GM23338 (cell line): ENCODE measurements around the gene SUMO4. TPM values are rescaled to one million over a fixed set of nuclear protein-coding genes. Genes with fewer than 3 reads are reported as not detected.

Experiments
- ATAC-seq: fragments of 200-7000 bp; cut with Tn5 transposase; 3 replicates; pipeline ENCODE4 v1.9.1; 2020
- DNase-seq: peaks from one replicate; pipeline ENCODE4 v3.0.0-alpha.2; 2015; ENCODE audit warnings: low spot score
- H2AFZ ChIP-seq: fragments of 200-600 bp; sonication (generic); 2 replicates; pipeline ENCODE4 v1.8.0; 2016; ENCODE audit warnings: antibody characterized with exemption, mild to moderate bottlenecking, moderate library complexity
- H3F3A ChIP-seq: fragments of 200-600 bp; sonication (generic); replicated peaks from 2 replicates; pipeline ENCODE4 v1.8.0; 2017; ENCODE audit warnings: antibody characterized with exemption, mixed run types, low read depth
- H3K27ac ChIP-seq: fragments of 200-600 bp; sonication (generic); 2 replicates; pipeline ENCODE4 v1.6.1; 2016; ENCODE audit warnings: low read depth
- H3K27me3 ChIP-seq: fragments of 200-600 bp; sonication (generic); 2 replicates; pipeline ENCODE4 v1.8.0; 2016; ENCODE audit warnings: mild to moderate bottlenecking, mixed run types, moderate library complexity; ENCODE audit not compliant: insufficient read depth
- H3K36me3 ChIP-seq: fragments of 200-600 bp; sonication (generic); 2 replicates; pipeline ENCODE4 v1.8.0; 2016; ENCODE audit warnings: mild to moderate bottlenecking; ENCODE audit not compliant: insufficient read depth
- H3K4me1 ChIP-seq: fragments of 200-600 bp; sonication (generic); 2 replicates; pipeline ENCODE4 v1.8.0; 2016; ENCODE audit warnings: mild to moderate bottlenecking, moderate library complexity; ENCODE audit not compliant: insufficient read depth
- H3K4me2 ChIP-seq: fragments of 200-600 bp; sonication (generic); 2 replicates; pipeline ENCODE4 v1.7.1; 2017; ENCODE audit warnings: mixed run types
- H3K4me3 ChIP-seq: fragments of 200-600 bp; sonication (generic); 2 replicates; pipeline ENCODE4 v1.6.1; 2016; ENCODE audit warnings: mixed run types
- H3K79me2 ChIP-seq: fragments of 200-600 bp; sonication (generic); replicated peaks from 2 replicates; pipeline ENCODE4 v1.8.0; 2017; ENCODE audit warnings: mild to moderate bottlenecking; ENCODE audit not compliant: insufficient read depth
- H3K9me2 ChIP-seq: fragments of 200-600 bp; sonication (generic); 2 replicates; pipeline ENCODE4 v1.8.0; 2017; ENCODE audit not compliant: insufficient read depth
- H4K20me1 ChIP-seq: fragments of 200-600 bp; sonication (generic); replicated peaks from 2 replicates; pipeline ENCODE4 v1.8.0; 2017; ENCODE audit warnings: mild to moderate bottlenecking; ENCODE audit not compliant: insufficient read depth
- H3K27ac Mint-ChIP-seq: 2 replicates; pipeline ENCODE4 v1.8.0; 2020; ENCODE audit warnings: inconsistent platforms, mild to moderate bottlenecking, moderate library complexity, mixed read lengths
- H3K27me3 Mint-ChIP-seq: 3 replicates; pipeline ENCODE4 v1.8.0; 2022; ENCODE audit warnings: low read depth, mild to moderate bottlenecking, moderate library complexity, mixed read lengths, inconsistent platforms; ENCODE audit not compliant: insufficient read depth, poor library complexity
- H3K36me3 Mint-ChIP-seq: 3 replicates; pipeline ENCODE4 v1.8.0; 2021; ENCODE audit warnings: low read depth, mild to moderate bottlenecking, inconsistent platforms, moderate library complexity, mixed read lengths
- H3K4me1 Mint-ChIP-seq: 3 replicates; pipeline ENCODE4 v1.8.0; 2020; ENCODE audit warnings: mild to moderate bottlenecking, inconsistent platforms, mixed read lengths
- H3K4me3 Mint-ChIP-seq: 3 replicates; pipeline ENCODE4 v1.8.0; 2021; ENCODE audit warnings: moderate library complexity, mild to moderate bottlenecking, inconsistent platforms, mixed read lengths
- H3K9me3 Mint-ChIP-seq: 3 replicates; pipeline ENCODE4 v1.8.0; 2020; ENCODE audit warnings: moderate library complexity, mild to moderate bottlenecking, inconsistent platforms, mixed read lengths
- EZH2 ChIP-seq: fragments of 200-600 bp; sonication (generic); IDR thresholded peaks from one replicate; pipeline ENCODE4 v1.8.0; 2017; ENCODE audit warnings: antibody characterized with exemption, mild to moderate bottlenecking, low read depth; ENCODE audit not compliant: unreplicated experiment
- EZH2phosphoT487 ChIP-seq: fragments of 200-600 bp; sonication (generic); IDR thresholded peaks from one replicate; pipeline ENCODE4 v1.8.1; 2018; ENCODE audit warnings: antibody characterized with exemption; ENCODE audit not compliant: unreplicated experiment
- JUNB ChIP-seq: IDR thresholded peaks from one replicate; pipeline ENCODE4 v1.6.1; 2016; ENCODE audit warnings: antibody characterized with exemption; ENCODE audit not compliant: unreplicated experiment
- NANOG ChIP-seq: IDR thresholded peaks from 2 replicates; pipeline ENCODE4 v1.6.1; 2016; ENCODE audit warnings: antibody characterized with exemption, borderline replicate concordance
- POLR2AphosphoS5 ChIP-seq: IDR thresholded peaks from 2 replicates; pipeline ENCODE4 v1.6.1; 2016; ENCODE audit warnings: antibody characterized with exemption, low read depth
- STAT1 ChIP-seq: IDR thresholded peaks from one replicate; pipeline ENCODE4 v1.6.1; 2016; ENCODE audit warnings: antibody characterized with exemption; ENCODE audit not compliant: unreplicated experiment
- ZNF114 ChIP-seq: fragments of 250-450 bp; sonication (Bioruptor Pico); IDR thresholded peaks from 2 replicates; pipeline ENCODE4 v1.5.0; 2020; ENCODE audit warnings: mild to moderate bottlenecking, moderate library complexity
- polyA plus RNA-seq: library from polyadenylated mRNA; unstranded; fragments of >200 nt; fragmentation: Nextera tagmentation; extraction: Ambion mirVana; gene quantifications from 2 replicates; pipeline ENCODE4 v1.2.1, GENCODE V29; 2016
- total RNA-seq: library from RNA; depleted of rRNA; stranded (reverse); fragments of >200 nt; shearing (Covaris generic); gene quantifications from 2 replicates; pipeline ENCODE4 v1.2.3, GENCODE V29; 2014
- TF ChIP-seq, protein P1 (sequence below), 2 experiments: fragments of 200-600 bp in 1 of 2; sonication (generic) in 1 of 2; conservative IDR thresholded peaks; 2 replicates each; pipeline versions ENCODE4 v1.5.1 to v1.6.1; 2016 to 2017; ENCODE audit warnings: antibody characterized with exemption in 2 of 2, low read depth in 2 of 2, mild to moderate bottlenecking in 2 of 2, moderate library complexity in 1 of 2
- TF ChIP-seq, protein P2 (sequence below): fragments of 250-450 bp; sonication (Bioruptor Pico); IDR thresholded peaks from 2 replicates; pipeline ENCODE4 v1.5.0; 2020; ENCODE audit warnings: mild to moderate bottlenecking, moderate library complexity

Gene SUMO4
- total and polyA plus RNA-seq, 2 experiments from 2014 or later: 1.9 to 2.1 TPM

DNA sequence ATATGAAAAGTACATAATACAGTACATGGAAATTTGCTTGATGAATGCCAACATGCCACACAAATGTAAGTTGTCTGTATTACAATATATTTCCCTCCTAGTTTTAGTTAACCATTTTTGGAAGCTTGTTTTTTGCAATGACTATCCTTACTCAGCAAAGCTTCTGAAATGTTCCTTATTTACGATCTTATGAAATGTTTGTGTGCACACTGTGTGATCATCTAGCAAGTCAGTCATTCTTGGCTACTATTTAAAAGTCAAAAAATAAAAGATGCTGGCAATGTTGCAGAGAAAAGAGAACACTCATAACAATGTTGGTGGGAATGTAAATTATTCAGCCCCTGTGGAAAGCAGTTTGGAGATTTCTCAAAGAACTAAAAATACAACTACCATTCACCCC is 33.8 kb downstream of the SUMO4 start:
- TF ChIP-seq, protein P1, sequence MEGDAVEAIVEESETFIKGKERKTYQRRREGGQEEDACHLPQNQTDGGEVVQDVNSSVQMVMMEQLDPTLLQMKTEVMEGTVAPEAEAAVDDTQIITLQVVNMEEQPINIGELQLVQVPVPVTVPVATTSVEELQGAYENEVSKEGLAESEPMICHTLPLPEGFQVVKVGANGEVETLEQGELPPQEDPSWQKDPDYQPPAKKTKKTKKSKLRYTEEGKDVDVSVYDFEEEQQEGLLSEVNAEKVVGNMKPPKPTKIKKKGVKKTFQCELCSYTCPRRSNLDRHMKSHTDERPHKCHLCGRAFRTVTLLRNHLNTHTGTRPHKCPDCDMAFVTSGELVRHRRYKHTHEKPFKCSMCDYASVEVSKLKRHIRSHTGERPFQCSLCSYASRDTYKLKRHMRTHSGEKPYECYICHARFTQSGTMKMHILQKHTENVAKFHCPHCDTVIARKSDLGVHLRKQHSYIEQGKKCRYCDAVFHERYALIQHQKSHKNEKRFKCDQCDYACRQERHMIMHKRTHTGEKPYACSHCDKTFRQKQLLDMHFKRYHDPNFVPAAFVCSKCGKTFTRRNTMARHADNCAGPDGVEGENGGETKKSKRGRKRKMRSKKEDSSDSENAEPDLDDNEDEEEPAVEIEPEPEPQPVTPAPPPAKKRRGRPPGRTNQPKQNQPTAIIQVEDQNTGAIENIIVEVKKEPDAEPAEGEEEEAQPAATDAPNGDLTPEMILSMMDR (conservative IDR thresholded peaks at IDR 0.05; ENCODE audit: low read depth in 2 of 2): no peak
- TF ChIP-seq POLR2AphosphoS5: no peak
- no peak for TF ChIP-seq ZNF114 (CRISPR knock-in tag)
- no peak for TF ChIP-seq NANOG
- TF ChIP-seq, protein P2, sequence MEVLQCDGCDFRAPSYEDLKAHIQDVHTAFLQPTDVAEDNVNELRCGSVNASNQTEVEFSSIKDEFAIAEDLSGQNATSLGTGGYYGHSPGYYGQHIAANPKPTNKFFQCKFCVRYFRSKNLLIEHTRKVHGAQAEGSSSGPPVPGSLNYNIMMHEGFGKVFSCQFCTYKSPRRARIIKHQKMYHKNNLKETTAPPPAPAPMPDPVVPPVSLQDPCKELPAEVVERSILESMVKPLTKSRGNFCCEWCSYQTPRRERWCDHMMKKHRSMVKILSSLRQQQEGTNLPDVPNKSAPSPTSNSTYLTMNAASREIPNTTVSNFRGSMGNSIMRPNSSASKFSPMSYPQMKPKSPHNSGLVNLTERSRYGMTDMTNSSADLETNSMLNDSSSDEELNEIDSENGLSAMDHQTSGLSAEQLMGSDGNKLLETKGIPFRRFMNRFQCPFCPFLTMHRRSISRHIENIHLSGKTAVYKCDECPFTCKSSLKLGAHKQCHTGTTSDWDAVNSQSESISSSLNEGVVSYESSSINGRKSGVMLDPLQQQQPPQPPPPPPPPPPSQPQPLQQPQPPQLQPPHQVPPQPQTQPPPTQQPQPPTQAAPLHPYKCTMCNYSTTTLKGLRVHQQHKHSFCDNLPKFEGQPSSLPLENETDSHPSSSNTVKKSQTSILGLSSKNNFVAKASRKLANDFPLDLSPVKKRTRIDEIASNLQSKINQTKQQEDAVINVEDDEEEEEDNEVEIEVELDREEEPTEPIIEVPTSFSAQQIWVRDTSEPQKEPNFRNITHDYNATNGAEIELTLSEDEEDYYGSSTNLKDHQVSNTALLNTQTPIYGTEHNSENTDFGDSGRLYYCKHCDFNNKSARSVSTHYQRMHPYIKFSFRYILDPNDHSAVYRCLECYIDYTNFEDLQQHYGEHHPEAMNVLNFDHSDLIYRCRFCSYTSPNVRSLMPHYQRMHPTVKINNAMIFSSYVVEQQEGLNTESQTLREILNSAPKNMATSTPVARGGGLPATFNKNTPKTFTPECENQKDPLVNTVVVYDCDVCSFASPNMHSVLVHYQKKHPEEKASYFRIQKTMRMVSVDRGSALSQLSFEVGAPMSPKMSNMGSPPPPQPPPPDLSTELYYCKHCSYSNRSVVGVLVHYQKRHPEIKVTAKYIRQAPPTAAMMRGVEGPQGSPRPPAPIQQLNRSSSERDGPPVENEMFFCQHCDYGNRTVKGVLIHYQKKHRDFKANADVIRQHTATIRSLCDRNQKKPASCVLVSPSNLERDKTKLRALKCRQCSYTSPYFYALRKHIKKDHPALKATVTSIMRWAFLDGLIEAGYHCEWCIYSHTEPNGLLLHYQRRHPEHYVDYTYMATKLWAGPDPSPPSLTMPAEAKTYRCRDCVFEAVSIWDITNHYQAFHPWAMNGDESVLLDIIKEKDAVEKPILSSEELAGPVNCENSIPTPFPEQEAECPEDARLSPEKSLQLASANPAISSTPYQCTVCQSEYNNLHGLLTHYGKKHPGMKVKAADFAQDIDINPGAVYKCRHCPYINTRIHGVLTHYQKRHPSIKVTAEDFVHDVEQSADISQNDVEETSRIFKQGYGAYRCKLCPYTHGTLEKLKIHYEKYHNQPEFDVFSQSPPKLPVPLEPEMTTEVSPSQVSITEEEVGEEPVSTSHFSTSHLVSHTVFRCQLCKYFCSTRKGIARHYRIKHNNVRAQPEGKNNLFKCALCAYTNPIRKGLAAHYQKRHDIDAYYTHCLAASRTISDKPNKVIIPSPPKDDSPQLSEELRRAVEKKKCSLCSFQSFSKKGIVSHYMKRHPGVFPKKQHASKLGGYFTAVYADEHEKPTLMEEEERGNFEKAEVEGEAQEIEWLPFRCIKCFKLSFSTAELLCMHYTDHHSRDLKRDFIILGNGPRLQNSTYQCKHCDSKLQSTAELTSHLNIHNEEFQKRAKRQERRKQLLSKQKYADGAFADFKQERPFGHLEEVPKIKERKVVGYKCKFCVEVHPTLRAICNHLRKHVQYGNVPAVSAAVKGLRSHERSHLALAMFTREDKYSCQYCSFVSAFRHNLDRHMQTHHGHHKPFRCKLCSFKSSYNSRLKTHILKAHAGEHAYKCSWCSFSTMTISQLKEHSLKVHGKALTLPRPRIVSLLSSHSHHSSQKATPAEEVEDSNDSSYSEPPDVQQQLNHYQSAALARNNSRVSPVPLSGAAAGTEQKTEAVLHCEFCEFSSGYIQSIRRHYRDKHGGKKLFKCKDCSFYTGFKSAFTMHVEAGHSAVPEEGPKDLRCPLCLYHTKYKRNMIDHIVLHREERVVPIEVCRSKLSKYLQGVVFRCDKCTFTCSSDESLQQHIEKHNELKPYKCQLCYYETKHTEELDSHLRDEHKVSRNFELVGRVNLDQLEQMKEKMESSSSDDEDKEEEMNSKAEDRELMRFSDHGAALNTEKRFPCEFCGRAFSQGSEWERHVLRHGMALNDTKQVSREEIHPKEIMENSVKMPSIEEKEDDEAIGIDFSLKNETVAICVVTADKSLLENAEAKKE: no peak
- no peak for TF ChIP-seq EZH2
- TF ChIP-seq EZH2phosphoT487: no peak
- TF ChIP-seq JUNB: no peak
- TF ChIP-seq STAT1: no peak
- Histone ChIP-seq H3K79me2 (no peaks in the 10 kb centered on the region), H3K9me2 (no peaks in the 10 kb centered on the region), H3K36me3 (no peaks in the 10 kb centered on the region), H3K4me3 (no peak overlapping the region), H4K20me1 (no peaks in the 10 kb centered on the region), H3F3A (no peaks in the 10 kb centered on the region), H3K27ac (no peak overlapping the region), H3K4me2 (no peak overlapping the region), H2AFZ (no peak overlapping the region), H3K27me3 (no peaks in the 10 kb centered on the region), H3K4me1 (no peaks in the 10 kb centered on the region)
- H3K27me3 Mint-ChIP-seq: peaks cover 9% of the 10 kb centered on the region
- ATAC-seq (no peak), DNase-seq (no peak)
- H3K27ac Mint-ChIP-seq: peak overlapping the region; percentile 1; the same call in 1 of the 2 replicates
- H3K36me3 Mint-ChIP-seq: no peaks in the 10 kb centered on the region
- H3K4me1 Mint-ChIP-seq: no peaks in the 10 kb centered on the region; the same call in 1 of the 3 replicates
- no peak overlapping the region for H3K4me3 Mint-ChIP-seq
- H3K9me3 Mint-ChIP-seq: no peaks in the 10 kb centered on the region; the same call in 2 of the 3 replicates
